Parathyroid adenoma (tissue), 2 donors: ENCODE results near the gene SLC25A34.

Source experiments
- H2AFZ ChIP-seq: fragments of 300-600 bp; sonication (generic); one replicate; pipeline ENCODE4 v1.7.0; 2017; ENCODE audit warnings: antibody characterized with exemption, mild to moderate bottlenecking
- H3K27ac ChIP-seq: fragments of 300-600 bp; sonication (generic); one replicate; pipeline ENCODE4 v1.7.0; 2017
- H3K27me3 ChIP-seq: fragments of 300-600 bp; sonication (generic); one replicate; pipeline ENCODE4 v1.7.0; 2017; ENCODE audit warnings: low read length; ENCODE audit not compliant: control insufficient read depth, insufficient read depth
- H3K36me3 ChIP-seq: fragments of 300-600 bp; sonication (generic); one replicate; pipeline ENCODE4 v1.7.0; 2017; ENCODE audit warnings: low read length; ENCODE audit not compliant: control insufficient read depth, insufficient read depth
- H3K4me1 ChIP-seq: fragments of 300-600 bp; sonication (generic); one replicate; pipeline ENCODE4 v1.7.0; 2017; ENCODE audit warnings: control low read depth
- H3K4me2 ChIP-seq: fragments of 300-600 bp; sonication (generic); one replicate; pipeline ENCODE4 v1.7.0; 2017; ENCODE audit warnings: low read length
- H3K4me3 ChIP-seq: fragments of 300-600 bp; sonication (generic); one replicate; pipeline ENCODE4 v1.7.0; 2017; ENCODE audit warnings: low read depth, low read length
- H3K79me2 ChIP-seq: fragments of 300-600 bp; sonication (generic); one replicate; pipeline ENCODE4 v1.7.0; 2017; ENCODE audit warnings: control low read depth
- H3K9ac ChIP-seq: fragments of 300-600 bp; sonication (generic); one replicate; pipeline ENCODE4 v1.7.0; 2017; ENCODE audit warnings: mild to moderate bottlenecking
- H3K9me3 ChIP-seq: fragments of 300-600 bp; sonication (generic); one replicate; pipeline ENCODE4 v1.7.0; 2017; ENCODE audit warnings: low read length; ENCODE audit not compliant: control insufficient read depth
- CTCF ChIP-seq: fragments of 300-600 bp; sonication (generic); IDR thresholded peaks from one replicate; pipeline ENCODE4 v1.7.0; 2017; ENCODE audit warnings: antibody characterized with exemption, mild to moderate bottlenecking
- donor health status: primary hyperparathyroidism.

Gene SLC25A34

GRCh38 chr1:15730423-15730822, 5.6 kb upstream of the SLC25A34 start:
- no peak overlapping the region for H3K4me2 ChIP-seq
- H3K27ac ChIP-seq = no peak overlapping the region

GRCh38 chr1:15730936-15731335, 5.1 kb upstream of the SLC25A34 start:
- Histone ChIP-seq H3K4me2 (no peak overlapping the region), H2AFZ (no peak overlapping the region), H3K9ac (no peak overlapping the region), H3K9me3 (no peaks in the 10 kb centered on the region), H3K4me3 (no peak overlapping the region), H3K36me3 (no peaks in the 10 kb centered on the region), H3K79me2 (no peaks in the 10 kb centered on the region), H3K27me3 (no peaks in the 10 kb centered on the region), H3K4me1 (peaks cover 11% of the 10 kb centered on the region), H3K27ac (no peak overlapping the region)
- no peak for TF ChIP-seq CTCF

More at GRCh38 chr1:15730423-15730822, 5.6 kb upstream of the SLC25A34 start:
- H3K36me3 ChIP-seq = no peaks in the 10 kb centered on the region
- no peak overlapping the region for H2AFZ ChIP-seq
- no peak for TF ChIP-seq CTCF
- H3K9ac ChIP-seq = no peak overlapping the region
- H3K4me1 ChIP-seq = peaks cover 6% of the 10 kb centered on the region
- no peaks in the 10 kb centered on the region for H3K79me2 ChIP-seq
- H3K4me3 ChIP-seq = no peak overlapping the region
- H3K9me3 ChIP-seq = no peaks in the 10 kb centered on the region
- no peaks in the 10 kb centered on the region for H3K27me3 ChIP-seq

- H3K9ac ChIP-seq = no peak overlapping the region
- H3K4me2 ChIP-seq = no peak overlapping the region
- no peaks in the 10 kb centered on the region for H3K36me3 ChIP-seq
- peaks cover 11% of the 10 kb centered on the region for H3K4me1 ChIP-seq
- no peak overlapping the region for H3K4me3 ChIP-seq
- no peak overlapping the region for H3K27ac ChIP-seq
- no peaks in the 10 kb centered on the region for H3K9me3 ChIP-seq
- no peaks in the 10 kb centered on the region for H3K27me3 ChIP-seq
- no peak for TF ChIP-seq CTCF
- no peaks in the 10 kb centered on the region for H3K79me2 ChIP-seq
- no peak overlapping the region for H2AFZ ChIP-seq
These were observed 4.0 kb upstream of the SLC25A34 start for GRCh38 chr1:15731735-15732685.

- no peak for TF ChIP-seq CTCF
- Histone ChIP-seq H3K27me3 (no peaks in the 10 kb centered on the region), H3K79me2 (no peaks in the 10 kb centered on the region), H2AFZ (no peak overlapping the region), H3K4me3 (no peak overlapping the region), H3K36me3 (no peaks in the 10 kb centered on the region), H3K9me3 (no peaks in the 10 kb centered on the region), H3K4me2 (no peak overlapping the region), H3K4me1 (peaks cover 11% of the 10 kb centered on the region), H3K9ac (no peak overlapping the region), H3K27ac (no peak overlapping the region)
These were observed 3.4 kb upstream of the SLC25A34 start for GRCh38 chr1:15732686-15733081.
